Measurements from ENCODE around the gene TRIM49.
"Not testable (repeated sequence)": the region's sequence is repeated elsewhere in the genome, so short reads cannot be mapped to it uniquely, and the experiment has no call there.

Gene TRIM49

GRCh38 chr11:89808475-89808874, at the start of gene TRIM49:
Gene TRIM49, minus strand, starts transcription at chr11:89808575. Its CDS starts 4,106 bp downstream, at chr11:89804469.
- DNase-seq: not testable (repeated sequence)

GRCh38 chr11:89826694-89827093, 18.3 kb upstream of the TRIM49 start:
- not testable (repeated sequence) for DNase-seq

GRCh38 chr11:89820008-89820407, 11.6 kb upstream of the TRIM49 start:
- DNase-seq: not testable (repeated sequence)

GRCh38 chr11:89813535-89813934, 5.2 kb upstream of the TRIM49 start:
- DNase-seq: not testable (repeated sequence)

- not testable (repeated sequence) for DNase-seq
Measured at GRCh38 chr11:89787506-89788063, 20.8 kb downstream of the TRIM49 start.

- DNase-seq: not testable (repeated sequence)
Measured at GRCh38 chr11:89785726-89786125, 22.6 kb downstream of the TRIM49 start.

GRCh38 chr11:89750822-89751221, 57.6 kb downstream of the TRIM49 start:
- not testable (repeated sequence) for DNase-seq

Measured in NCI-H1436 treated with DMSO at 0.1 percent for 48 hours (cell line).